HG03342 (cell line): ENCODE measurements around the gene PRR23A.
"Not testable (repeated sequence)": the region's sequence is repeated elsewhere in the genome, so short reads cannot be mapped to it uniquely, and the experiment has no call there.

ENCODE experiments used
- ATAC-seq: cut with Tn5 transposase; IDR thresholded peaks from one replicate; pipeline ENCODE4 v1.9.1; 2021; ENCODE audit warnings: mild to moderate bottlenecking, moderate library complexity; ENCODE audit not compliant: unreplicated experiment

The PRR23A gene

DNA sequence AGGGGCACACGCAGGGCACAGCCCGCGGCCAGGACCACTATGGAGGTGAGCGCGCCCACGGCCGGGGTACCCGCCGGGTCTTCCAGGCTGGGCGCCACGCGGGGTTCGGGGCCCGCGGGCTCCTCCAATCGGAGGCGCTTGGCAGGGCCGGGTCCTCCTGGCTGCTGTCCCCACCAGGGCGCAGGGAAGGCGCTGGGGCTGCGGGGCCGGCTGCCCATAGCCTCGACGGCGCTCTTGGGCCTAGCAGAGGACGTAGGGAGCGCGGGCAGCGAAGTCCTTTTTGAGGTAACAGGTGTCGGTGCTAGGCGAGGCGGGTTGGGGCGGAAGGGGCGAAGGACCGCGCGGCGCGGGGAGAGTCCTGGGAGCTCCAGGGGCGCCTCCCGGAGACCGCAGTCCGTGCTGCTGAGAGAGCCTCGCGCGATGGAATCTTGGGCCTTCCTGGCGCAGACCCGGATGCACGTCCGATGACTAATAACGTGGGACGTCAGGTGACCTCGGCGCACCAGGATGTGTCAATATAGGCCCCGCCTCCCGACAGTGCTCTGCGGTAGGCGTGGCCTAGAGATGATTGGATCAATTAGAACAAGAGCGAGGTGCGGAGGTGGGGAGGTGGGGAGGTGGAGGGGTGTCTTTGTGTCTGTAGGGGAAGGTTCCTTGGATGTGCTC, at the start of gene PRR23A:
Gene PRR23A (minus strand): TSS at position 218 of the 666 bp plus-strand sequence. CDS start 0 bp downstream, at position 218.
- no peak for ATAC-seq

DNA sequence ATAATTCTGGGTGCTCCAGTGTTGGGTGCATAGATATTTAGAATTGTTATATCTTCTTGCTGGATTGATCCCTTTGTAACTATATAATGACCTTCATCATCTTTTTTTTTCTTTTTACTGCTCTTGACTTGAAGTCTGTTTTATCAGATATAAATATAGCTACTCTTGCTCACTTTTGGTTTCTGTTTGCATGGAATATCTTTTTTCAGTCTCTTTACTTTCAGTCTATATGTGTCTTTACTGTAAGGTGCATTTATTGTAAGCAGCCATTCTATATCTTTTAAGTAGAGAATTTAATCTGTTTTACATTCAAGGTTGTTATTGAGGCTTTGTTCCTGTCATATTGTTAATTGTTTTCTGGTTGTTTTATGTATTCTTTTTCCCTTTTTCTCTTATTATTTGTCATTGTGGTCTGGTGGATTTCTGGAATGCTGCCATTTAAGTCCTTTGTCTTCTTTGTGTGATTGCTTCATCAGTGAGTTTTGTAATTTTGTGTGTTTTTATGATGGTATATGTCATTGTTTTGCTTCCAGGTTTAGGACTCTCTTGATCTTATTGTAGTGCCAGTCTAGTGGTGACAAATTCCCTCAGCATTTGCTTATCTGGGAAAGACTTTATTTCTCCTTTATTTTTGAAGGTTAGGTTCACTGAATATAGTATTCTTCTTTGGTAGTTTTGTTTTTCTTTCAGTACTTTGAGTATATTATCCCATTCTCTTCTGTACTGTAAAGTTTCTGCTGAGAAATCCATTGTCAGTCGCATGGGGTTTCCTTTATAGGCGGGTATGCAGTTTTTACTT, 46.9 kb upstream of the PRR23A start:
- ATAC-seq, result no peak

DNA sequence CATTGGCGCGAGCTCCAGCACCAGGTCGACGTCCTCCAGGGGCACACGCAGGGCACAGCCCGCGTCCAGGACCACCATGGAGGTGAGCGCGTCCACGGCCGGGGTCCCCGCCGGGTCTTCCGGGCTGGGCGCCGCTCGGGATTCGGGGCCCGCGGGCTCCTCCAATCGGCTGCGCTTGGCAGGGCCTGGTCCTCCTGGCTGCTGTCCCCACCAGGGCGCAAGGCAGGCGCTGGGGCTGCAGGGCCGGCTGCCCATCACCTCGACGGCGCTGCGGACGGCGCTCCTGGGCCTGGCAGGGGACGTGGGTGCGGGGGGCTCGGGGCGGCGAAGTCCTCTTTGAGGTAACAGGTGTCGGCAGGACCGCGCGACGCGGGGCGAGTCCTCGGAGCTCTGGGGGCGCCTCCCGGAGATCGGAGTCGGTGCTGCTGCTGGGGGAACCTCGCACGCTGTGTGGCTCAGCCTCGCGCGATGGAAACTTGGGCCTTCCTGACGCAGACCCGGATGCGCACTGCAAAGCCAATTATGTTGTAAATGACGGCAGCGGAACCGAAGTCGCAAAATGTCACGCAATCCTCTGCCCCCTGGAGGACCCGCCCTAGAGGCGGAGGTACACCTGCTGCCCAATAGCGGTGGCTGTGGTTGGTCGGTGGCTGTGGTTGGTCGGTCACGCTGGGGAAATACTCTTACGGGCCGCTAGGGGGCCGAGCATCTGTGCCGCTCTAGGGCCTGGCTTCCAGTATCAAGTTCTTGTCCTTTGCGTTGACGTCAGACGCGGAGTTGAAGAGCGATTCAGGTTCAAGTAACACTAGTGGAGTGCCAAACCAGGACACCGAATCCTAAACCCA, 38.5 kb upstream of the PRR23A start, which contains the start of gene PRR23C:
Gene PRR23C (minus strand): TSS at position 527 of the 845 bp plus-strand sequence. CDS start 272 bp downstream, at position 255.
- ATAC-seq, result no peak

DNA sequence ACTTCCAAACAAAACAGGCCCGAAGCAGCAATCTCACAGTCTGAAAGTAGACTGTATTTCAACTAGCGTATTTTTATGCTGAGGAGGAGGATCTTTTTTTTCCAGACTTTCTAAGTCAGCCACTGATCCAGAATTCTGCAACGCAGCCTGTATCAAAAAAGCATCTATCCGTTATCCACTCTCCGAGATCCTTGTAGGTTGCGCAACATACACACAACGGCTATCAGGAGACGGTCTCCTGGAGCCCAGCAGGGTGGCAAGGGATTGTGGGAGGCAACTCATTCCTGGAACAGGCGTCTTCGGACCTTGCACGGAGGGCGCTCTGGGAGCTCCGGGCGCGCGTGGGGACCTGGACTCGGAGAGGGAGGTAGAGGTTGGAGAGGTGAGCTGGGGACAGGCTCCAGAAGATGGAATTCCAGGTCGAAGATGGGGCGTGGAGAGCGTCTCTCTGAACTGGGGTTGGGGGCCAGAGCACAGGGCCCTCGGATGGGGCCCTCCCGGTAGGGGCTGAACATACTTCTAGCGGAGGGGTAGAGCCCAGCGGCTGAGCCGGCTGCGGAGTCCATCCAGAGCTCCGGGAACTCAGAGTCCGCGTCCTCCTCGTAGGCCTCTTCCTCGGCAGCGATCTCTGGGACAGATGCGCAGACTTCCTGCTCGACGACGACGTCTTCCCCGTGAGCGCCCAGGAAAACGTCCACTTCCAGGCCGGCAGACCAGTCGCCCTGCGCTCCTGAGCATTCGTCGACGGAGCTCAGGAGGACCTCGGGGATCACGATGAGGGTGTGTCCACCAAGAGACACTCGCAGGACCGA, 37.7 kb upstream of the PRR23A start:
- ATAC-seq, result no peak

DNA sequence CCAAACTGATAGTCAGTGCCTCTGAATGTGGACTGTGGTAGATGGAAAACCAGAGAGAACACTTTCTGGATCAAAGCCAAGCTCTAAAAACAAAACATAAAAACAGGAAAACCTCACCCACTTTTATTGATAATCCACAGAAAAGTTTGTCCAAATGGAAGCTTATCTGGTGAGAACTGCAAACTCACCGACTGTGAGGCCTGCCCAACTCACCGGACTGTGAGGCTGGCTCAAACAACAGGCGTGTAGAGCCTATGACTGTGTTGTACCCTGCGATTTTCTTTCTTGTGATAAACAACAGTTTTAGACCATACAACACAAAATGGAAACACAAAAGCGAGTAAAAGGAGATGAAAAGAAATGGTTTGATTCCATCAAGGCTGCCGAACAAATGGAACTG, 31.4 kb upstream of the PRR23A start:
- no peak for ATAC-seq

DNA sequence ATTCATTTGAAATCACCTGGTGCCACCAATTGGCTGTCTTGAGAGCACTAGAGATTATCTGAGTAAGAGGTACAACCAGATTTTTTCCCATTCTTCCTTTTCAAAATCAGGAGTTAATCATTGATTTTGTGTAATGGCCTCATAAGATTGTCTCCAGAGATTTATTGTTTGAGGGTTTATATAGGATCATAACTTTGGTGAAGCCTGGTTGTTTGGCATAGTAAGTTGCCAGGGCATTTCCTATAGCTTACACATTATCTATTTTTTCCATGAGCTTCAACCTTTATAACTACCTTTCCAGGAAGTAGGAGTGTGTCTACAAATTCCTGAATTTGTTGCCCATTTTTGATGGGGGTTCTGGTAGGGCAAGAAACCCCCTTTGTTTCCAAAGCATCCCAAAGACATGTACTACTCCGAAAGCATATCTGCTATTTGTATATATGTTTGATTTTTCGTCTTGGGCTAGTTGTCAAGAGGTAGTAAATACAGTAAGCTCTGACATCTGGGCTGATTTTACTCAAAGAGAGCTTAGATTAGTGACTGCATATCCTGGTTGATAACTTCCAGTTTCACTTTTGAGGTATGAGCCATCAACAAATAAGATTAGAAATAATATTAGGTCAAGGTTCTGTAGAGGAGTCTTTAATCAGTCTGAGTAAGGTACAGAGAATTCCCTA, 26.4 kb upstream of the PRR23A start:
- no peak for ATAC-seq

DNA sequence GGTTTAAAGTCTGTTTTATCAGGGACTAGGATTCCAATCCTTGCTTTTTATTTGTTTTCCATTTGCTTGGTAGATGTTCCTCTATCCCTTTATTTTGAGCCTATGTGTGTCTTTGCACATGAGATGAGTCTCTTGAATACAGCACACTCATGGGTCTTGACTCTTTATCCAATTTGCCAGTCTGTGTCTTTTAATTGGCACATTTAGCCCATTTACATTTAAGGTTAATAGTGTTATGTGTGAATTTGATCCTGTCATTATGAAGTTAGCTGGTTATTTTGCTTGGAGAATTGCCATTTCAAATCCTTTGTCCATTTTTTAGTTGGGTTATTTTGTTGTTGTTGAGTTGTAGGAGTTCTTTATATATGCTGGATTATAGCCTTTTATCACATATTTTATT, 24.5 kb upstream of the PRR23A start:
- ATAC-seq, result not testable (repeated sequence)

DNA sequence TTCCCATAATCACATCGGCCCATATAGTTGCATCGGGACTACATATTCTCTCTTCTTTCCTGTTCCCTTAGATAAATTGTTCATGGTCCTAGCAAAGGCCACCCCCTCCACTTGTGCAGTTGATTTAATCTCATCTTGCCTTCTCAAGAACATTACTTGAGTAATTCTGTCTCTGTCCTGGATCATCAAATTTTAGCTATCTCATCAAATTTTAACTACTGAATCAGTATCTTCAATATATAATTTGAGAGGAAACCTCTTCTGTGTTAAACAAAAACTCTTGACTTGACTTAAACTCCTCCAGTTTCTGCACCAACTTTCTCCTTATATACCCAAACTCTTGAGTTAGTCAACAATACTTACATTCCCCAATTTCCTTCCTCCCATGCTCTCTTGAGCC, 18.9 kb upstream of the PRR23A start:
- no peak for ATAC-seq

DNA sequence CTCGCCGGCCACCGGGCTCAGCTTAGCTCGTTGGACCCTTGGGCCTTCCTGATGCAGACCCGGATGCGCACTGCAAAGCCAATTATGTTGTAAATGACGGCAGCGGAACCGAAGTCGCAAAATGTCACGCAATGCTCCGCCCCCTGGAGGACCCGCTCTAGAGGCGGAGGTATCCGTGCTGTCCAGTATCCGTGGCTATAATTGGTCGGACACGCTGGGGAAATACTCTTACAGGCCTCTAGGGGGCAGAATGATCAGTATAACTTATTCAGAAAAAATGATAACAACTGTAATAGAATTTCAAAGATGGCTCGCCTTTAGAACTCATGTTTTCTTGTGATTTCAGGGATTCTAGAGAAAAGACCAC, 14.8 kb upstream of the PRR23A start, which contains the start of gene PRR23B:
Gene PRR23B (minus strand): TSS at position 59 of the 367 bp plus-strand sequence. CDS start 265 bp downstream, outside the sequence.
- ATAC-seq, result no peak

DNA sequence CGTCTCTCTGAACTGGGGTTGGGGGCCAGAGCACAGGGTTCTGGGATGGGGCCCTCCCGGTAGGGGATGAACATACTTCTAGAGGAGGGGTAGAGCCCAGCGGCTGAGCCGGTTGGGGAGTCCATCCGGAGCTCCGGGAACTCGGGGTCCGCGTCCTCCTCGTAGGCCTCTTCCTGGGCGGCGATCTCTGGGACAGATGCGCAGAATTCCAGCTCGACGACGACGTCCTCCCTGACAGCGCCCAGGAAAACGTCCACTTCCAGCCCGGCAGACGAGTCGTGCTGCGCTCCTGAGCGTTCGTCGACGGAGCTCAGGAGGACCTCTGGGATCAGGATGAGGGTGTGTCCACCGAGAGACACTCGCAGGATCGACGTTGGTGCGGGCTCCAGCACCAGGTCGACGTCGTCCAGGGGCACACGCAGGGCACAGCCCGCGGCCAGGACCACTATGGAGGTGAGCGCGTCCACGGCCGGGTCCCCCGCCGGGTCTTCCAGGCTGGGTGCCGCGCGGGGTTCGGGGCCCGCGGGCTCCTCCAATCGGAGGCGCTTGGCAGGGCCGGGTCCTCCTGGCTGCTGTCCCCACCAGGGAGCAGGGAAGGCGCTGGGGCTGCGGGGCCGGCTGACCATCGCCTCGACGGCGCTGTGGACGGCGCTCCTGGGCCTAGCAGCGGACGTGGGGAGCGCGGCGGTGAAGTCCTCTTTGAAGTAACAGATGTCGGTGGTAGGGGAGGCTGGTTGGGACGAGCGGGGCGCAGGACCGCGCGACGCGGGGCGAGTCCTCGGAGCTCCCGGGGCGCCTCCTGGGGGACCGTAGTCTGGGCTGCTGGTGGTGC, 14.2 kb upstream of the PRR23A start:
- ATAC-seq, result no peak

DNA sequence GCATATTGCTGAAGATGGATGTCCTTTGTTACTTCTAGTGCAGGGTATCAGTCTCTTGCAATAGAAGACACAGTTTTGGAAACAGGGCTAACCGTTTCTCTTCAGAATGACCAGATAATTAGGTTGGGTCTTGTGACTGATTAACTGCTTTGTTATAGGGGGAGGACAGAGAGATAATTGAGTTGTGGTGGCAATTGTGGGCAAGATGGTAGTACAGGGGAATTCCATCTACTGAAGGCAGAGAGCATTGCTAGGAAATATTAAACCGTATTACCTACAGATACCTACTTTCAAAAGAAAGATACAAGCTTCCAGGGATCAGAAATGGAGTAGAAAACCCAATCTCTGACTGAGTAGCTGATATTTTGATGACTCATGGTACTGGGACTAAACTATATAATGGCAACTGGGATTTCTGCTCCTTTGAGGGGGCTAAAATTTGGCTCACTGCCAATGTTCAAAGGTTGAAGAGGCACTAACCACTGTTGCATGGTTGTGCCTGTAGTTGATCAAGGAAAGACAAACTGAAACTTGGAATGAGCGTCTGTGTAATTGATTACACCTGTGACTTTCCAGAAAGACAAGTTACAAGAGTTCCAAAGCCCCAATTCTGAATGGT, 10.5 kb upstream of the PRR23A start:
- no peak for ATAC-seq

DNA sequence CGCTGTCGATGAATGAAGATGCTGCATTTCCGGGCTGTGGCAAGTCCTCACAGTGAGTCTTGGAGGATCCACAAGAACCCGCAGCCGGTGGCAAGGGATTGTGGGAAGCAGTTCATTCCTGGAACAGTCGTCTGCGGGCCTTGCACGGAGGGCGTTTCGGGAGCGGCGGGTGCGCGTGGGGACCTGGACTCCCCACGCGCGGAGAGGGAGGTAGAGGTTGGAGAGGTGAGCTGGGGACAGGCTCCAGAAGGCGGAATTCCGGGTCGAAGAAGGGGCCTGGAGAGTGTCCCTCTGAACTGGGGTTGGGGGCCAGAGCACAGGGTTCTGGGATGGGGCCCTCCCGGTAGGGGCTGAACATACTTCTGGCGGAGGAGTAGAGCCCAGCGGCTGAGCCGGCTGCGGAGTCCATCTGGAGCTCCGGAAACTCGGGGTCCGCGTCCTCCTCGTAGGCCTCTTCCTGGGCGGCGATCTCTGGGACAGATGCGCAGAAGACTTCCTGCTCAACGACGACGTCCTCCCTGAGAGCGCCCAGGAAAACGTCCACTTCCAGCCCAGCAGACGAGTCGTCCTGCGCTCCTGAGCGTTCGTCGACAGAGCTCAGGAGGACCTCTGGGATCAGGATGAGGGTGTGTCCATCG, 593 bp downstream of the PRR23A start:
- ATAC-seq, result no peak

DNA sequence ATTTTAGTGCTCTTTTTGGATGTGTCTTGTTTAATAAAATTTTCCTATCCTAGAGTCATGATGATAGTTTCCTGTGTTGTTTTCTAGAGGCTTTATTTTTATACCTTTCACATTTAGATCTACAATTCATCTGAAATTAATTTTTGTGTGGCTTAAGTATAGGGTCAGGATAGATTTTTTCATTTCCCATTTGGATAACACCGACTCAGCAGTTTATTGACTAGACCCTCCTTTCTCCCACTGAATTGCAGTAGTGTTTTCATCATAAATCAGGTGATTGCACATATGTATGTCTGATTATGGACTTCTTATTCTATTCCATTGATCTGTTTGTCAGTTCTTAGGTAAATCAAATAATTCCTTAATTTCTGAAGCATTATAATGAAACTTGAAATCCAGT, 10.4 kb downstream of the PRR23A start:
- no peak for ATAC-seq

DNA sequence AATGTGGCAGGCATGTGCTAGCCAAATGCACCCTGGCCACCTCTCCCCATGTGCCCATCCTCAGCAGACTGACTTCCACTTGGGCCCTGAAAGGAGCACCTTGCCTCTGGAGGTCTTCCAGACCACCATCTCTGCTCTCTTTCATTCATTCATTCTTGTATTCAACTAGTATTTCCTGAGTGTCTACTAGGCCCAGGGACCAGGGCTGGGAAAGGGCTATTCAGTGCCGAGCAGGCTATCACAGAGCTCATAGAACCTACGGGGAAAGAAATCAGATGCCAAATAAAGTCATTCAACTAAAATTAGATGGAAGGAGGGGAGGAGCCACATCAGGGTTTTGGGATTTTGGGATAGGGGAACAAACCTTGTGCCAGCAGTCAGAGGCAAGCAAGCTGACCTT, 18.9 kb downstream of the PRR23A start:
- no peak for ATAC-seq

DNA sequence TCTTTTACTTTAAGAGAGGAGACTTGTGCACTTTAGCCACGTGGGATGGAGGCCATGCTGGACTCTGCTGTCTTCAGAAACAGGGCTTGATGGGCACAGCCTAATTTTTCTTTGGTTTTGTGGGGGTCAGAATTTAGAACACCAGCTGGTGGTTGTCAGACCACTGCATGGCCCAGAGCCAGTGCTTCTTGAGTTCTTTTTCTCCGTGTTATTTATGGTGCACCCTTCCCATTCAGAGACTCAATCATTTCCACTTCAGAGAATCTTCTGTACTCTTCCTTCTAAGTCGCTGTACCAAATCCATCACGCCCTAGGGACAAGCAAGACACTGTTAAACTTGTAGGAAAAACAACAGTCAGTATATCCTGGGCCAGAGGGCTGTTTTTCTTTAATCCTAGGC, 20.1 kb downstream of the PRR23A start:
- ATAC-seq, result no peak

DNA sequence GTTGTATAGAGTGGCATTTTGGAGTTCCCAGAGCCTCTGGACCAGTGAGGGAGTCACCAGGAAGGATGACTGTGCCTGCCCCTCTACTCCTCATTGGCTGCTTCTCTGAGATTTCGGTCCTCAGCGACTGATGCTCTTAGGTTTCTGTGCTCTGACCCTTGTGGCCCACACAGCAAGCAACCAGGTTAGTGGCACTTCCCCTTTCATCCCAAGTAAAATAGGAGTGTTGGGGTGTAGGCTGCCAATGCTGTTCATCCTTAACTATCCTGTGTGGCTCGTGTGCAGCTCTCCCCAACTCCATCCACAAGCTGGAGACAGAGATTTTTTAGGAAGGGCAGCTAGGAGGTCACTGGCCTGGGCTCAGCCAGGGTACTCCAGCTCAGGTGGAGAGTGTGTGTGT, 21.3 kb downstream of the PRR23A start:
- ATAC-seq, result no peak

DNA sequence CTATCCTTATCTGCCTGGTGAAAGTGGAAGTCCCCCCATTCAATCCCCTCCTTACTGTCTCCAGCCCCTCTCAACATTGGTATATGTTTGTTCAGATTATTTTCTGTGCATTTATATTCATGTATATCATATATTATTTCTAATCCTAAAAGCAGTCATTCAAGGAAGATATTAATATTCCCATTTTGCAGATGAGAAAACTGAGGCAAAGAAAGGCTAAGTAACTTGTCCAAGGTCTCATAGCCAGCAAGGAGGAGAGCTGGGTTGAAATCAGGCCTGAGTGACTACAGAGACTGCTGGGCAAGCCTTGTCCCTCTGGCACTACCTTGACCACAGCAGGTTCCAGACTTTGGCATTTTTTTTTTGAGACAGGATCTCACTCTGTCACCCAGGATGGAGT, 30.0 kb downstream of the PRR23A start:
- no peak for ATAC-seq

DNA sequence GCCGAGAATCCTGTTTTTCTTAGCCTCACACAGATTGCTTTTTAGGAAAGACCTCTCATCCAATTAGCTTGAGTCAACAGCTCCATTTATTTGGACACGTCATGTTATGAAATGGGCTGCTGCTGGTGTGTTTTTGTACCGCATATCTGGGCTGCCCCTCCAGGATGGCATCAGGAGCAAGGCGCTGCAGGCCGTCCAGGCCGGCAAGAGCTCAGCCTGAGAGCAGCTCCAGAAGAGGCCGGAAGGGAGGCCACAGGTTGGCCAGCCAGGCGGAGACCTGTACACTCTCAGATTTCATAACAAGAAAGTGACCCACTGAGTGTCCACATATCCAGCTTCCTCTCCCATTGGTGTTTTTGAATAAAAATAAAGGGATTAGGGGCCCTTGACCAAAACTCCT, 30.7 kb downstream of the PRR23A start:
- ATAC-seq, result no peak
